Panc1 (cell line): Measurements from ENCODE around the gene TPGS1. TPM values are rescaled to one million over a fixed set of nuclear protein-coding genes. Genes with fewer than 3 reads are reported as not detected.

ENCODE experiments used
- ATAC-seq: fragments of 200-7000 bp; cut with Tn5 transposase; 2 replicates; pipeline ENCODE4 v1.9.1; 2020; ENCODE audit warnings: mild to moderate bottlenecking, moderate library complexity
- BruUV-seq: library from RNA; stranded (reverse); fragments of 400-500 nt; replicated peaks from 2 replicates; lab custom pipeline; 2021; lab: Mats Ljungman, UMichigan
- CTCF ChIA-PET: fragments of 300-600 bp; sonication (Branson Sonifier 250); formaldehyde crosslinking; loops from one replicate; lab custom pipeline; 2022; ENCODE audit warnings: antibody characterized with exemption; lab: Charles Lee
- POLR2A ChIA-PET: fragments of 300-600 bp; sonication (Branson Sonifier 250); formaldehyde crosslinking; loops from one replicate; lab custom pipeline; 2022; ENCODE audit warnings: antibody characterized with exemption; lab: Charles Lee
- DNase-seq: peaks from one replicate; pipeline ENCODE4 v3.0.0-alpha.2; 2010; ENCODE audit warnings: low read depth, low spot score
- H3K27ac ChIP-seq: 2 replicates; pipeline ENCODE4 v1.5.1; 2011; ENCODE audit warnings: mild to moderate bottlenecking, low read length, inconsistent platforms
- H3K27me3 ChIP-seq: fragments of 200-500 bp; sonication (Bioruptor generic); 2 replicates; pipeline ENCODE4 v1.6.0; 2014; ENCODE audit warnings: low read length, inconsistent platforms; ENCODE audit not compliant: control insufficient read depth, insufficient read depth
- H3K36me3 ChIP-seq: fragments of 200-500 bp; sonication (Bioruptor generic); 2 replicates; pipeline ENCODE4 v1.5.1; 2014; ENCODE audit warnings: inconsistent platforms, mild to moderate bottlenecking, low read length, moderate library complexity; ENCODE audit not compliant: control insufficient read depth, insufficient read depth
- H3K4me1 ChIP-seq: 2 replicates; pipeline ENCODE4 v1.5.1; 2011; ENCODE audit warnings: inconsistent platforms, mild to moderate bottlenecking, low read length, moderate library complexity; ENCODE audit not compliant: control insufficient read depth, insufficient read depth
- H3K4me3 ChIP-seq, 2 experiments: 2 replicates each; pipeline ENCODE4 v1.5.1; 2011 to 2012; ENCODE audit warnings: low read depth in 2 of 2, low read length in 2 of 2, mild to moderate bottlenecking in 2 of 2, inconsistent platforms in 1 of 2, moderate library complexity in 1 of 2
- H3K9me3 ChIP-seq: fragments of 200-500 bp; sonication (Bioruptor generic); 2 replicates; pipeline ENCODE4 v1.5.1; 2014; ENCODE audit warnings: low read depth, mild to moderate bottlenecking, inconsistent platforms, low read length, moderate library complexity; ENCODE audit not compliant: control insufficient read depth, insufficient read depth
- POLR2AphosphoS5 ChIP-seq: IDR thresholded peaks from 2 replicates; pipeline ENCODE4 v1.6.1; 2012; ENCODE audit warnings: mild to moderate bottlenecking, low read depth, low read length, moderate library complexity
- REST ChIP-seq, 2 experiments: IDR thresholded peaks; 2 replicates each; pipeline ENCODE4 v1.6.1; 2011 to 2012; ENCODE audit warnings: low read depth in 2 of 2, control low read depth in 1 of 2, low read length in 1 of 2, mild to moderate bottlenecking in 1 of 2, moderate library complexity in 1 of 2; ENCODE audit not compliant: insufficient read depth in 1 of 2
- SIN3A ChIP-seq: IDR thresholded peaks from 2 replicates; pipeline ENCODE4 v1.6.1; 2012; ENCODE audit warnings: low read depth, mild to moderate bottlenecking, low read length, moderate library complexity, borderline replicate concordance; ENCODE audit not compliant: insufficient read depth
- TCF7L2 ChIP-seq: IDR thresholded peaks from 2 replicates; pipeline ENCODE4 v1.6.1; 2011; ENCODE audit warnings: mild to moderate bottlenecking, low read depth, low read length, inconsistent platforms
- in situ Hi-C: cut with HindIII; loops from 2 replicates; pipeline ENCODE4 v1.10.0; 2016; ENCODE audit warnings: low sequenced_read_pairs, low pct_unique_long_range_greater_than_20kb
- intact Hi-C: fragments of 100-400 bp; cut with micrococcal nuclease; formaldehyde crosslinking; loops from one replicate; pipeline ENCODE4 v1.10.0; 2022; ENCODE audit not compliant: unreplicated experiment
- total RNA-seq: library from RNA; stranded (reverse); gene quantifications from one replicate; pipeline ENCODE4 v1.2.1, GENCODE V29; 2021; ENCODE audit not compliant: unreplicated experiment
- TF ChIP-seq, protein P1 (sequence below): fragments of 450-650 bp; IDR thresholded peaks from 2 replicates; pipeline ENCODE4 v1.5.1; 2017; ENCODE audit warnings: mild to moderate bottlenecking

The TPGS1 gene
- total RNA-seq, 1 experiment from 2014 or later, result 17.6 TPM

DNA sequence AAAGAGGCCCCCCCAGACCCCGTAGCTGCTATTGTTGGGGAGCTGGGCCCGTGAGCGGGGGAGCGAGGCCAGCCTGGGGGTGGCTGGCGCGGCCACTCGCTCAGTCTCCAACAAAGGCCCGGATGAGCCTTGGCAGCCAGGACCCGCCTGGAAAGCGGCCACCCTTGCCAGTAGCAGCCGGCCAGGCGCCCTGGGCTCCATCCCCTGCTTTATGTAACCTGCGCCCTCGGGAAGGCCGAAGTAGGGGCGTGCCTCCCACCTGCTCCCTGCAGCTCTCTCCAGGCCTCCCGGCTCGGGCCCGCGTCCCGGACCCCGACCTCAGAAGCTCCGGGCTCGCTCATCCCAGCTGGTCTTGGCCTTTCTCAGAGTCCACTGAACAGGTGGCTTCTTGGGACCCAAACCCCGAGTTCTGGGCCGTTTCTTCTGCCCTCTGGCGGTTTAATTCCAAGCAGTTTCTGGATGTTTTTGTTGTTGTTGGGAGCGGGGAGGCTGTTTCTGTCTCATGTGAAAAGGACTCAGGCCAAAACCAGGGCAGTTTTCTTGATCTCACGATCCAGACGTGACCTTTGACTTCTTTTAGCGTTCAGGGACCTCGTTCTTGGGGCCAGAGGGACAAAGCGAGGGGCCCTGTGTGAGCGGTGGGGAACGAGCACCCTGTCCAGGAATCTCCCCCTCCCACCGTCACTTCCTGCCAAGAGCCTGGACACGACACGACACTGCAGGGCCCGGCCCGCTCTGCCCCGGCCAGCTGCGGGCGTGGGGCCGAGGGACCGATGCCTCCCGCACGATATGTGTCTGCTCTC is 25.5 kb downstream of the TPGS1 start:
- TSS peak; percentile 78 for BruUV-seq
- ChIA-PET CTCF (interaction anchor here (0.6 to 0.7 kb wide), 3 partner anchors 21 to 120 kb away, joined by 3 to 4 read pairs (median 4); no protein-coding TSS in a partner anchor), POLR2A (no interaction called here)
- peak overlapping the region; percentile 57 for H3K27ac ChIP-seq
- TF ChIP-seq, protein P1, sequence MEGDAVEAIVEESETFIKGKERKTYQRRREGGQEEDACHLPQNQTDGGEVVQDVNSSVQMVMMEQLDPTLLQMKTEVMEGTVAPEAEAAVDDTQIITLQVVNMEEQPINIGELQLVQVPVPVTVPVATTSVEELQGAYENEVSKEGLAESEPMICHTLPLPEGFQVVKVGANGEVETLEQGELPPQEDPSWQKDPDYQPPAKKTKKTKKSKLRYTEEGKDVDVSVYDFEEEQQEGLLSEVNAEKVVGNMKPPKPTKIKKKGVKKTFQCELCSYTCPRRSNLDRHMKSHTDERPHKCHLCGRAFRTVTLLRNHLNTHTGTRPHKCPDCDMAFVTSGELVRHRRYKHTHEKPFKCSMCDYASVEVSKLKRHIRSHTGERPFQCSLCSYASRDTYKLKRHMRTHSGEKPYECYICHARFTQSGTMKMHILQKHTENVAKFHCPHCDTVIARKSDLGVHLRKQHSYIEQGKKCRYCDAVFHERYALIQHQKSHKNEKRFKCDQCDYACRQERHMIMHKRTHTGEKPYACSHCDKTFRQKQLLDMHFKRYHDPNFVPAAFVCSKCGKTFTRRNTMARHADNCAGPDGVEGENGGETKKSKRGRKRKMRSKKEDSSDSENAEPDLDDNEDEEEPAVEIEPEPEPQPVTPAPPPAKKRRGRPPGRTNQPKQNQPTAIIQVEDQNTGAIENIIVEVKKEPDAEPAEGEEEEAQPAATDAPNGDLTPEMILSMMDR, result peak; percentile 66; the same call in 1 of the 2 replicates
- TF ChIP-seq REST (IDR thresholded peaks at IDR 0.05; ENCODE audit: insufficient read depth in 1 of 2, low read depth in 2 of 2, low read length in 1 of 2), result no peak
- DNase-seq, result no peak
- peak overlapping the region; percentile 74 for H3K4me3 ChIP-seq
- no peaks in the 10 kb centered on the region for H3K27me3 ChIP-seq
- peaks cover 4% of the 10 kb centered on the region; the same call in 1 of the 2 replicates for H3K36me3 ChIP-seq
- ATAC-seq, result peak; percentile 24
- in situ Hi-C loops, result no loop called here
- intact Hi-C loops, result no loop called here
- H3K9me3 ChIP-seq, result no peaks in the 10 kb centered on the region
- peaks cover 15% of the 10 kb centered on the region for H3K4me1 ChIP-seq

DNA sequence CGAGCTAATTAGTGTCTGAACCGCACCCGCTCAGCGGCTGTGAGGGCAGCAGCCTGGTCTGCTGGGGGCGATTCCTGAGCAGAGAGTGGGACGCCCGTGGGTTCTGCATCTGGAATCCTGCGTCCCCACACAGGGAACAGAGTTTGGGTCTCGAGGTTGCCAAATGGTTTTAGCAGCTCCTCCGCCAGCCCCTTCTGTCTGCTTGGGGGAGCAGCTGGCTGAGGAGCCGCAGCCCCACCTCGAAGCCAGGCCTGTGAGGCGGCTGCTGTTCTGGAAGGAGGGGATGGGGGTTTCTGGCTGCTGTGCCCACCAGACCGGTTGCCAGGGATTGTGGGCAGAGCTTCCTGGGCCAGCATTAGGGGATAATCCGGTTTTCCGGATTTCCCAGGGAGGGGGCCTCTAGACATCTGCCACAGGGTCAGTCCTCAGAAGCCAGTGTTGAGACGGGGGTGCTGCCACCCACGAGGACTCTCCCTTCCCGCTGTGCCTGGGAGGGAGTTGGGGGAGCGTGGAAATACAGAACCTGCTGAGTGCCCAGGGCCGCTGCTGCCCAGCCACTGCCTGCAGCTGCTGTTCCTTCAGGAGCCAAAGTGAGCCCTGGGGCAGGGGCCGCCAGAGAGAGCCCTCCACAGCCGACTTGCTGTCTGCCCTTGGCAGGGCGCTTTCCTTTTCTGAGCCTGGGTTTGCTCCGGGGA is 26.2 kb downstream of the TPGS1 start:
- no peaks in the 10 kb centered on the region for H3K9me3 ChIP-seq
- CTCF ChIA-PET, result no interaction called here
- POLR2A ChIA-PET, result no interaction called here
- DNase-seq (no peak), ATAC-seq (no peak)
- BruUV-seq, result no TSS peak
- intact Hi-C loops (no loop called here), in situ Hi-C loops (no loop called here)
- peaks cover 4% of the 10 kb centered on the region; the same call in 1 of the 2 replicates for H3K36me3 ChIP-seq
- H3K4me3 ChIP-seq, result peak overlapping the region; percentile 74
- TF ChIP-seq SIN3A (no peak), TCF7L2 (no peak), POLR2AphosphoS5 (no peak), REST (IDR thresholded peaks at IDR 0.05; ENCODE audit: insufficient read depth in 1 of 2, low read depth in 2 of 2, low read length in 1 of 2) (no peak)
- TF ChIP-seq, protein P1, result no peak
- no peaks in the 10 kb centered on the region for H3K27me3 ChIP-seq
- peaks cover 15% of the 10 kb centered on the region for H3K4me1 ChIP-seq
- peak overlapping the region; percentile 57 for H3K27ac ChIP-seq
